Measurements from ENCODE around the gene PAK3.

Gene PAK3

GRCh38 chrX:111133389-111133788 is 37.4 kb downstream of the PAK3 start:
- DNase-seq: no peak

- DNase-seq: no peak
These were observed 49.9 kb downstream of the PAK3 start for GRCh38 chrX:111145878-111146277.

- DNase-seq: no peak
These were observed 55.8 kb downstream of the PAK3 start for GRCh38 chrX:111151764-111152163.

- no peak for DNase-seq
These were observed 63.2 kb downstream of the PAK3 start for GRCh38 chrX:111159232-111159631.

- no peak for DNase-seq
These were observed 68.7 kb downstream of the PAK3 start for GRCh38 chrX:111164728-111165127.

- no peak for DNase-seq
These were observed 69.9 kb downstream of the PAK3 start for GRCh38 chrX:111165902-111166301.

- DNase-seq: no peak
These were observed 71.3 kb downstream of the PAK3 start for GRCh38 chrX:111167334-111167733.

- peak; percentile 19 for DNase-seq
These were observed 72.3 kb downstream of the PAK3 start for GRCh38 chrX:111168314-111168713.

GRCh38 chrX:111169141-111169540 is 73.2 kb downstream of the PAK3 start:
- DNase-seq: no peak

- DNase-seq: no peak
These were observed 74.0 kb downstream of the PAK3 start for GRCh38 chrX:111170017-111170416.

- DNase-seq: no peak
These were observed 84.8 kb downstream of the PAK3 start for GRCh38 chrX:111180750-111181240.

- peak; percentile 39 for DNase-seq
These were observed 86.0 kb downstream of the PAK3 start for GRCh38 chrX:111181951-111182350.

- no peak for DNase-seq
These were observed 87.0 kb downstream of the PAK3 start for GRCh38 chrX:111182997-111183396.

- no peak for DNase-seq
These were observed 95.6 kb downstream of the PAK3 start for GRCh38 chrX:111191598-111191997.

- no peak for DNase-seq
These were observed 103.5 kb downstream of the PAK3 start for GRCh38 chrX:111199505-111199904.

- DNase-seq: no peak
These were observed 104.3 kb downstream of the PAK3 start for GRCh38 chrX:111200327-111200726.

- no peak for DNase-seq
These were observed 111.9 kb downstream of the PAK3 start for GRCh38 chrX:111207851-111208250.

GRCh38 chrX:111216293-111216801 is 120.4 kb downstream of the PAK3 start:
- DNase-seq: no peak

- peak; percentile 2 for DNase-seq
These were observed 148.3 kb downstream of the PAK3 start for GRCh38 chrX:111244235-111244750.

GRCh38 chrX:111254896-111255693 is 159.1 kb downstream of the PAK3 start:
- no peak for DNase-seq

GRCh38 chrX:111257733-111258132 is 161.7 kb downstream of the PAK3 start:
- no peak for DNase-seq

- DNase-seq: no peak
These were observed 163.6 kb downstream of the PAK3 start for GRCh38 chrX:111259559-111259958.

GRCh38 chrX:111260451-111260850 is 164.5 kb downstream of the PAK3 start:
- no peak for DNase-seq

- no peak for DNase-seq
These were observed 166.1 kb downstream of the PAK3 start for GRCh38 chrX:111262086-111262485.

Measured in DMS 273 treated with DMSO at 0.1 percent for 48 hours (cell line).